ENCODE results near the gene BRAT1. TPM values are rescaled to one million over a fixed set of nuclear protein-coding genes. Genes with fewer than 3 reads are reported as not detected.

BRAT1 gene
- total RNA-seq, 2 experiments from 2014 or later: 44.7 to 52.0 TPM

DNA sequence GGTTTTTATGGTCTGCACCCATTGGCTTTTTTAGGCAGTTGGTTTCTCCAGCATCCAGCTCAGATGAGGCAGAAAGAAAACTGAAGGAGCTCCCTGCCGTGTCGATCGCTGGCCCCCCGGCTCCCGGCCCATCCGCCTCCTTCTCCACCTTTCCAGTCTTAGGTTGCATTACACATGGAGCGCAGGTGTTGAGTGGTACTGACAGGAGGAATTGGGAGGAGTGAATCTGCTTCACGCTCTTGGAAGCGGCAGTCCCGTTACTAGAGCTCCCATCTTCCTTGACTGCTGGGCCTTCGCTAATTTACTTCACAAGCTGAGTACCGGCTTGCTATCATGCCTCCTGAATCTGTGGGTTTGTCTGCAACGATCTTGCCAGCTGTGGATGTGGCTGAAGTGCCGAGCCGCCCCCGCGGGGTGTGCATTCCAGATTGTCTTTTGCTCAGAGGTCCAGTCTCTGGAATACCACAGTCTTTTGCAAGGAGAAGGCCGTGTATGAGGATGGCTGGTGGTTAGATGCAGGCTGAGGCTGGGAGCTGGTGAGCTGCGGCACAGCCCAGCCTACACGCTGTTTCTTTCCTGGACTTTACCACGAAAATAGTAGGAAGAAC is 20.5 kb upstream of the BRAT1 start:
- Histone ChIP-seq H3K9me3 (ENCODE audit: low read length) (no peaks in the 10 kb centered on the region), H3K36me3 (ENCODE audit: insufficient read depth, low read length) (no peaks in the 10 kb centered on the region), H3K9me2 (ENCODE audit: insufficient read depth, low read length) (no peaks in the 10 kb centered on the region), H4K20me1 (ENCODE audit: insufficient read depth, low read length) (no peaks in the 10 kb centered on the region), H3K4me1 (ENCODE audit: insufficient read depth, low read length, poor library complexity, severe bottlenecking) (peaks cover 5% of the 10 kb centered on the region), H3K4me2 (ENCODE audit: low read length) (no peak overlapping the region), H3K27ac (ENCODE audit: low read depth, low read length, poor library complexity, severe bottlenecking) (no peak overlapping the region), H3K79me2 (ENCODE audit: insufficient read depth, low read depth, low read length) (no peaks in the 10 kb centered on the region), H3K4me3 (ENCODE audit: low read depth, low read length, poor library complexity, severe bottlenecking) (no peak overlapping the region), H2AFZ (ENCODE audit: low read length) (no peak overlapping the region)
- DNase-seq (ENCODE audit: low spot score): no peak
- ChIA-PET POLR2A (no interaction called here), CTCF (ENCODE audit: unreplicated experiment) (interaction anchor here (0.6 kb wide), 1 partner anchor 118 kb away, joined by 4 read pairs; no protein-coding TSS in a partner anchor)
- TF ChIP-seq, protein P1, sequence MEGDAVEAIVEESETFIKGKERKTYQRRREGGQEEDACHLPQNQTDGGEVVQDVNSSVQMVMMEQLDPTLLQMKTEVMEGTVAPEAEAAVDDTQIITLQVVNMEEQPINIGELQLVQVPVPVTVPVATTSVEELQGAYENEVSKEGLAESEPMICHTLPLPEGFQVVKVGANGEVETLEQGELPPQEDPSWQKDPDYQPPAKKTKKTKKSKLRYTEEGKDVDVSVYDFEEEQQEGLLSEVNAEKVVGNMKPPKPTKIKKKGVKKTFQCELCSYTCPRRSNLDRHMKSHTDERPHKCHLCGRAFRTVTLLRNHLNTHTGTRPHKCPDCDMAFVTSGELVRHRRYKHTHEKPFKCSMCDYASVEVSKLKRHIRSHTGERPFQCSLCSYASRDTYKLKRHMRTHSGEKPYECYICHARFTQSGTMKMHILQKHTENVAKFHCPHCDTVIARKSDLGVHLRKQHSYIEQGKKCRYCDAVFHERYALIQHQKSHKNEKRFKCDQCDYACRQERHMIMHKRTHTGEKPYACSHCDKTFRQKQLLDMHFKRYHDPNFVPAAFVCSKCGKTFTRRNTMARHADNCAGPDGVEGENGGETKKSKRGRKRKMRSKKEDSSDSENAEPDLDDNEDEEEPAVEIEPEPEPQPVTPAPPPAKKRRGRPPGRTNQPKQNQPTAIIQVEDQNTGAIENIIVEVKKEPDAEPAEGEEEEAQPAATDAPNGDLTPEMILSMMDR (conservative IDR thresholded peaks at IDR 0.05; ENCODE audit: low read length): no peak
- TF ChIP-seq EZH2phosphoT487 (IDR thresholded peaks at IDR 0.05; ENCODE audit: borderline replicate concordance, low read depth, low read length): no peak
- intact Hi-C loops (cut with micrococcal nuclease; ENCODE audit: unreplicated experiment): no loop called here
- BruUV-seq (replicated peaks): no TSS peak

DNA sequence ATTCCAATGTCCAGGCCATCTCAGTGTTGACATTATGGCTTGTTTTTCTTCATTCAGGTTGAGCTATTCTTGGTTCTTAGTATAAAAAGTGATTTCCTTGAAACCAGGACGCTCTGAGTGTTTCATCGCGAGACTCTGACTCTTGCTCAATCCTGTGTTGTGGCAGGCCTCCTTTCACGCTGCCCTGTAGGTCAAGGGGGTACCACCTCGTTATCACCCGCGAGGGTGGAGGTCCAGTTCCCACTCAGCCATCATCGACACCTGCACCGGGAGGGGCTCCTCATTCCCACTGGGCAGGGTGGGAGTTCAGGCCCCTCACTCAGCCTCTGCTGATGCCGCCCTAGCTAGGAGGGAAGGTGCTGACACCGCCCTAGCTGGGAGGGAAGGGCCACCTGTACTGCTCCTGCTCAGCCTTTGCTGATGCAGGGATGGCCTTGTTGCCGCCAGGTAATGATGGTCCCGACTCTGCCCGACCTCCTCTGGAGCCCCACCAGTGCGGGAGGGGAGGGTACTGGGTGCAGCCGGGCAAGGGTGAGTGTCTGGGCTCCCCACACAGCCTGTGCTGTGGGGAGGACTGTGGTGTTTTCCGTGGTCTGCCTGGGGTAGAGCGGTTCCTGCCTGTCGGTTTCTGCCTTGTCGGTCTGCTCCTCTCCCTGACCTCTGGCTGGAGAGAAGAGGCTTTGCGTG is 19.9 kb upstream of the BRAT1 start:
- Histone ChIP-seq H3K4me1 (ENCODE audit: insufficient read depth, low read length, poor library complexity, severe bottlenecking) (no peaks in the 10 kb centered on the region), H3K27ac (ENCODE audit: low read depth, low read length, poor library complexity, severe bottlenecking) (no peak overlapping the region), H3K4me3 (ENCODE audit: low read depth, low read length, poor library complexity, severe bottlenecking) (no peak overlapping the region), H2AFZ (ENCODE audit: low read length) (no peak overlapping the region), H3K9me2 (ENCODE audit: insufficient read depth, low read length) (no peaks in the 10 kb centered on the region), H4K20me1 (ENCODE audit: insufficient read depth, low read length) (no peaks in the 10 kb centered on the region), H3K79me2 (ENCODE audit: insufficient read depth, low read depth, low read length) (no peaks in the 10 kb centered on the region), H3K36me3 (ENCODE audit: insufficient read depth, low read length) (no peaks in the 10 kb centered on the region), H3K4me2 (ENCODE audit: low read length) (no peak overlapping the region), H3K9me3 (ENCODE audit: low read length) (no peaks in the 10 kb centered on the region)
- DNase-seq (ENCODE audit: low spot score): no peak
- intact Hi-C loops (cut with micrococcal nuclease; ENCODE audit: unreplicated experiment): no loop called here
- ChIA-PET CTCF (ENCODE audit: unreplicated experiment) (no interaction called here), POLR2A (no interaction called here)
- no peak for TF ChIP-seq EZH2phosphoT487 (IDR thresholded peaks at IDR 0.05; ENCODE audit: borderline replicate concordance, low read depth, low read length)
- TF ChIP-seq, protein P1 (conservative IDR thresholded peaks at IDR 0.05; ENCODE audit: low read length): no peak
- BruUV-seq (replicated peaks): no TSS peak

DNA sequence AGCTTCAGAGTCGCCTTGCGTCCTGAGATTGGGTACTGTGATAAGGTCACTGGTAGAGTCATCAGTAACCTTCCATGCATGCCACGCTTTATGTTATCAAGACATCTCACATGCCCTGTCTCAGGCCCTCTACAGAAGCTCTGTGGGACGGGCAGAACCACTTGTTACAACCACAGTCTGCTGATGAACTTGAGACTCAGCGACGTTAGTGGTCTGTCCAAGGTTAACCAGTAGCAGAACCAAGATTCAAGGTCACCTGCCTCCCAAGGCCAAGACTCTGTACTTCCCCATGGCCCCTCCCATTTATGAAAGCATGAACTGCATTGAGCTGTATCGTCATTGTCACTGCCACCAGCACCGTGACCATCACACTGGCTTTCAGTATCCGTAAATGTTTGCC is 18.4 kb upstream of the BRAT1 start:
- CTCF ChIA-PET (ENCODE audit: unreplicated experiment): no interaction called here

More for the DNA sequence above, 18.4 kb upstream of the BRAT1 start:
- no peak overlapping the region for H2AFZ ChIP-seq (ENCODE audit: low read length)
- no peaks in the 10 kb centered on the region for H3K79me2 ChIP-seq (ENCODE audit: insufficient read depth, low read depth, low read length)
- POLR2A ChIA-PET: interaction anchor here (0.6 to 1.1 kb wide), 2 partner anchors 35 to 169 kb away, joined by 3 read pairs; no protein-coding TSS in a partner anchor
- no TSS peak for BruUV-seq (replicated peaks)
- no peak overlapping the region for H3K4me3 ChIP-seq (ENCODE audit: low read depth, low read length, poor library complexity, severe bottlenecking)
- intact Hi-C loops (cut with micrococcal nuclease; ENCODE audit: unreplicated experiment): no loop called here
- no peaks in the 10 kb centered on the region for H3K4me1 ChIP-seq (ENCODE audit: insufficient read depth, low read length, poor library complexity, severe bottlenecking)
- no peaks in the 10 kb centered on the region for H3K9me2 ChIP-seq (ENCODE audit: insufficient read depth, low read length)
- DNase-seq (ENCODE audit: low spot score): no peak
- H3K4me2 ChIP-seq (ENCODE audit: low read length): no peak overlapping the region
- H3K9me3 ChIP-seq (ENCODE audit: low read length): no peaks in the 10 kb centered on the region
- no peaks in the 10 kb centered on the region for H3K36me3 ChIP-seq (ENCODE audit: insufficient read depth, low read length)
- no peak overlapping the region for H3K27ac ChIP-seq (ENCODE audit: low read depth, low read length, poor library complexity, severe bottlenecking)
- TF ChIP-seq, protein P1 (conservative IDR thresholded peaks at IDR 0.05; ENCODE audit: low read length): no peak
- H4K20me1 ChIP-seq (ENCODE audit: insufficient read depth, low read length): no peaks in the 10 kb centered on the region
